ENCODE results near the gene CCR7.
A peak's percentile ranks its signal among the peaks of the same experiment; 100 is the strongest.

Gene CCR7, protein sequence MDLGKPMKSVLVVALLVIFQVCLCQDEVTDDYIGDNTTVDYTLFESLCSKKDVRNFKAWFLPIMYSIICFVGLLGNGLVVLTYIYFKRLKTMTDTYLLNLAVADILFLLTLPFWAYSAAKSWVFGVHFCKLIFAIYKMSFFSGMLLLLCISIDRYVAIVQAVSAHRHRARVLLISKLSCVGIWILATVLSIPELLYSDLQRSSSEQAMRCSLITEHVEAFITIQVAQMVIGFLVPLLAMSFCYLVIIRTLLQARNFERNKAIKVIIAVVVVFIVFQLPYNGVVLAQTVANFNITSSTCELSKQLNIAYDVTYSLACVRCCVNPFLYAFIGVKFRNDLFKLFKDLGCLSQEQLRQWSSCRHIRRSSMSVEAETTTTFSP
- 264 reads per million, percentile 94 among the genes with 10 or more reads in this experiment for total RNA-seq

DNA sequence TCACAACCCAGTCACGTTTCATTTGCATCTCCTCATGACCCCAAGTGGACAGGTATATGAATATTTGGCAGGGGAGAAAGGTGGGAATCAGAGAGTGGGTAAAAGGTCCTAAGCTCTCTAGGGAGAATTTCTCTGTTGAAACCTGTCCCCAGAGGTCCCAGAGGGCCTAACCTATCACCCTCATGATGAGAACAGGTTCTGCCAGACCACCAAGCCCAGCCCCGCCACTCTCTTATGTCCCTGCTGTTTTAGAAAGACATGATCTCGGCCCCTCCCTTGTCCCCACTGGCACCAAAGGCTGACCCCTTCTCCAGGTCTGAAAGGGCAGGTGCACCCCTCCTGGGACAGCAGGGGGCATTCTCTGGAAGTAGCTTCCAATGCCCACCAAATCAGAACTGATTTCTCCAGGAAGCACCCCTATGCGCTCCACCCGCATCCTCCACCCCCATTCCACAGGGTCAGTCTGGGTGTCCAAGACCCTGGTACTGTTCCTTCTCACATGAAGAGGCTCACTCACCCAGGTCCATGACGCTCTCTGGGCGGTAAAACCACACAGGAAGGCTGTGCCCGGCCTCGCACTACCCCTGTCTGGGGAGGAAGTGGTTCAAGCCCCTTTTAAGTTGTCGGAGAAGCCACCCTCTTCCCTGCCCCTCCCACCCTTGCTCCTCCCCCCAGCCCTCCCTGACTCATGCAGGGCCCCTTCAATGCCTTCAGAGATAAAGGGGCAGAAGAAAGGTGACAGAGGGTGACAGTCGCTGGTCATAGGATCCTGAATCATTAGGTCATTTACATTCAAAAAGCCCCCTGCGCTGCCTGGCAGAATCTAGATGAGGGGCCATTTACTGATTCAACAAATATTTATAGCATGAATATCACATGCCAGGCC is at the start of gene CCR7:
Gene CCR7 (minus strand): TSS at position 590 of the 886 bp plus-strand sequence. CDS start 63 bp downstream, at position 527.
- DNase-seq = peak; percentile 85

DNA sequence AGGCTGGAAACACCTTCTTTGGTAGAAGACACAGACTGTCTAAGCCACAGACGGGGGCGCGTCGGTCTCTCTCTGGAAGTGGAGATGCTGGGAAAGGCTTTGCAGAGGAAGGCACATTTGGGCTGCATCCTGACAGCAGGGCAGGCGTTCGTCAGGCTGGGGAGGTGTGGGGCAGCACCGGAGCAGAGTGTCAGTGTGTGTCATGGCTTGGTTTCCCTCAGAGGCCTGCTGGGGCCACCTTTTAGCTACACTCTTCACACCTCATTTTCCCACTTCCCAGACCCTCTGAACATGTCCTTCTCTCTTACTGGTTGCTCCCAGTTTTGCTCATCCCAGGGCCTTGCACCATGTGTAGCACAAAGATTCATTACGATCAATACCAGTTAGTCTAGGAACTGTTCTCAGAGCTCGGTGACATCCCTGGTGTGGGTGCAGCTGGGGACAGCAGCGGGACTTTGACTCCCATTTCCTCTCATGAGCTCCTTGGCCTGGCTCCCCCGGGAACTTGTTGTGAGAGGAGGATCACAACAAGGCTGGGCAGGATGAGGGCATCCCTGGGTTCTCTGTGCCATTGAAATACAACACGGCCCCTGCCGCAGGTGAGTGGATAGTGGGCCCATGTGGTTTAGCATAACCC is 49.3 kb upstream of the CCR7 start:
- no peak for DNase-seq

DNA sequence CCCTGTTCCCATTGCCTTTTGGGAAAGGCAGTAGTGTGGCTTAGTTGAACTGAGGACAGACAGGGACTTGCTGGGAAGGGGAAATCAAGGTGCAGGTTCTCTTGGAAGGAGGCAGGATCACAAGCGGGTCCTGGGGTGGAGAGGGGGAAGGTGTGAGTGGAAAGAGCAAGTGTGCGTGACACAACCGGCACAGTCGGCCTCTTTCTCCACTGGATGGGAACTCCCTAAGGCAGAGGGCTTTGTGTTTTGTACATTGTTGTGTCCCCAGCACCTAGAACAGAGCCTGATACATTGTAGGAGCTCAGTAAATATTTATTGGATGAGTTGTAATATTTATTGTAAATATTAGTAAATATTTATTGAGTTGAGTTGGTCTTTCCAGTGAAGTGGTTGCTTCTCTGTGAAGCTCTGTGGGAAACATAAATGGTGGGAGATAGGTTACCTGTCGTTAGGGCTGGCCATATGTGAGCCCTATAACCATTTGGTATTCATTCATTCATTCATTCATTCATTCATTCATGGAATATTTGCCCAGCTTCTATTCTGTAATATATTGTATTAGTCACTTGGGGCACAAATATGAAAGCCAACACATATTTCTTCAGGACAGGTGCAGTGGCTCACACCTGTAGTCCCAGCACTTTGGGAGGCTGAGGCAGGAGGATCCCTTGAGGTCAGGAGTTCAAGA is 48.3 kb upstream of the CCR7 start:
- no peak for DNase-seq

DNA sequence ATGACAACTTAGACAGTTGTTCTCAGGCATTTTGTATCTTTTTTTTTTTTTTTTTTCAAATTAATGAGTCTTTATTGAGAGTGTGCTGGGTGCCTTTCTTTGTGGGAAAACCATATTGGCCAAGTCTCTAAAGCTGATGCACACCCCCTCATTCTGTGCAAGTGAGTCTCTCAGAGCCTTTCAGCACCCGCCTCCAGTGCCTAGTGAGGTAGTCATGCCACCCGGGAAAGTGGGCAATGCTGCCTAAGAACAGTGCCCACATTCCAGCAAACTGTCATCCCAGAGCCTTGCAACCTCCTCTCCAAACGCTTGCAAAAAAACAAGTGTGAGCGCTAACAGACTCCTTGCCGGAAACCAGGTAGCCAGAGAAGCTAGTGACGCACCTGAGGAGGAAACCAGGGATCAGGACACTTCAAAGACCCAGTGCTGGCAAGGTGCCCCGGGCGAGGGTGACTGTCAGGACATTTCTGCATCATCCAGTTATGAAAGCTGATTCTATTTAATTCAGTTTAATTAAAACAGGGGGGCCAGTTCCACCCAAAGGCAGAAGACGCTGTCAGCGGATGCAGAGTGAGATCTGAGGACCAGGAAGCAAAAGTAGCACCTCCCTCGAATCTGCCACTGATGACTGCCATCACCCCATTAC is 47.5 kb upstream of the CCR7 start:
- DNase-seq = peak; percentile 86

DNA sequence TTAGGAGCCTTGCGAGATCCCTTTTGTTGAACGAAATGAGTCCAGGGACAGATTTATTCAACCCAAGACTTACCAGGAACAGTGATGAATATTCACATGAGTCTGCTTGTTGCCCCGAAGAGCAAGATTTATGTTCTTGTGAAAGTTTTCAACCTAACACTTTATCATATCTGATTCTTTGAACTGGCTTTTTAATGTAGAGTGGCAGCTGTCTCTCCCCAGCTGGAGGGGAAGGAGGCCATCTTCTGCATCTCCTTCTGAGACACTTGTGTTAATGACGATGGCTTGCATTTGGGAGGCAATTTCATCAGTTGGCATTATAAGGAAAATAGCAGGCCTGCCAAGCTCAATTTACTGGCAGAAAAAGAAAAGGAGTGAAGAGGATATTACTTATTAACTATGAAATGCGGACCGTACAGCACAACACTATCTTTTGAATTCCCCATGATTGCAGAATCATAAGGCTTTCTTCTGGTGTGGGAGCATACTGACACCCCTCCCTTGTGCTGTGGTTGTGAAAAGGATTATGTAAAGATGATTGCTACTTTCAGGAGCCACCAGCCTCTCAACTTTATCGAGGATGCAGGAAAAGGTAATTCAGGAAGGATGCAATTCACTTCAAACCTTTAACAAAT is 46.7 kb upstream of the CCR7 start:
- no peak for DNase-seq

DNA sequence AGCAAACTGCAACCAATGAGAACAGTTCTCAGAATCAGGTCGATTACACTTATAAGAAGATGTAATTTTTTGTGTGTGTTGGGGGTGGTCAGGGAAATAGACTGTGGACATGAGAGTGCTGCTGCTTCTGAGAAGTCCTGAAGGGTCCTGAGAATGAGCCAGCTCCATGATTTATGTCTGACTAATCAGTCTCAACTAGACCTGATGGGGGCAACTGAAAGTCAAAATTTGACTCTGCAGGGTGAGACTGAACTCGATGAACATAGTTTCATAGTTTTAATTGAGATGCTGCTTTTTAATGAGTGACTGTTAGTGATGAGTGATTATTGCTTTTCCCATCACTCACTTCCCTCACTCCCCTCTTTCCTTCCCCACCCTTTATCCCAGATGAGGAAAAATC is 45.1 kb upstream of the CCR7 start:
- DNase-seq = no peak

DNA sequence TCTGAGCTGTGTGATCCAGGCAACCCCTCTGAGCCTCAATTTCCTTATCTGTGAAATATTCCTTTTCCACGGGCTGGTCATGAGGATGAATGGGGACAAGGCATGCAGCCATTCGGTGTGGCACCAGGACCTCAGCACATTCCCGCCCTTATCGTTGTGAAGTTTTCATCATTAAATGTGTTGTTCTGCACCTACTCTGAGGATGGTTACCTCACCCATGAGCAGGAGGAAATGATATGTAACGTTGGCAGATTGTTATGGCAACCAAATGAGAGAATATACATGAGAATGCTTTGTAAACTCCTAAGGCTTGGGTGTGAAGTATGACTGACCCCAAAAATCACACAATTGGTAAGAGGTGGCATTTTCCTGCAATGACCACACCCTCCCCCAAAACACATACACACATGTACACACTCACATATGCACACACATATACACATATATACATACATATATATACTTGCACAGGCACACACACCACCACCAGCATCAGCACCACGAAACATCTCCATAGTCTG is 42.8 kb upstream of the CCR7 start:
- DNase-seq = peak; percentile 44

DNA sequence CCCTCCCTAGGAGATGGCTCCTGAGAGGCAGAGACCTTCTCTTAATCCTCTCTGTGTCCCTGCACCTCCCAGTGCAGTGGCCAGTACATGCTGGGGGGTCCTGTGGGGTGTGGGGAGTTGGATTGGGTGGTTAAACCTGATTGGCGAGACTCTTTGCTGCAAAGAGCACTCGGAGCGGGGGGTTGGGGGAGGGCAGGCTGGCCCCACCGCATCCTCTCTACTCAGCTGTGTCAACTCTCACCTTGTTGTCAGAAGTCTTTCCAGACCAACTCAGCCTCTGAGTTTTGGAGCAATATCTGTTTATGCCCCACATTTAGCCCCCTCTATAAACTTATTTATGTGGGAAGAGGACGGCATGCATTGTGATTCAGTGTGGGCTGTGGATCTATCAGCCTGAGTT is 42.4 kb upstream of the CCR7 start:
- DNase-seq = peak; percentile 51

DNA sequence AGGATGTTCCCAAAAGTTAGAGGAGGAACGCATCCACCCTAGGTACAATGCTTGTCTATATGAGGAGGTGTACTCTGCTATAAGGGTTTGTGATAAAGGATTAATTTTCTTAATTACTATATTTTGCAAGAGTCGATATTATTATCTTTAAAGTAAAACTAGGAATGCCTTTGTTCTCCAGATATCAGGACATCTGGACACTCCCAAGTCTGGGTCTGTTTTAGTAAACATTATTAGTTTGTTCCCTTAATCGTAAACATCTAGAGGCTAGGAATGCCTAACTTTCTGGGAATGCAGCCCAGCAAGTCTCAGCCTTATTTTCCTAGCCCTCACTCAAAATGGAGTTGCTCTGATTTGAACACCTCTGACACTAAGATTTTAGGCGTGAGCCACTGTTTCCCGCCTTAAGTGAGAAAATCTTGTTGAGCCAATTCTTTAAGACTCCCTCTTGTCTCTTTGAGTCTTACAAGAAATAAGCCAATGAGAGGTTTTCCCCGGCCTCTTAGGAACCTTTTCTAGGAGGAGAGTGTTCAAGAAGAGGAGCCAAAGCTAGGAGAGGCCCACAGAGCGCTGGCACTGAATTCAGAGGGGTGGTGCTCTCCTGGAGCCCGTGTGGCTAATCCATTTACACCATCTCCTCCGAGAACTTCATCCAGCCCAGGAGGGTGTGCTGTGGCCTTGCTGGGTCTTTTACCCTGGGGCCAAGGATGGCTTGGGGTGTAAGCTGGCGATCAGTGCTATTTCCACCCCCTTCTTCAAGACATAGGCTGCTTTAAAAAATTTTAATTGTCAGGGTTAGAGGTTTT is 41.5 kb upstream of the CCR7 start:
- no peak for DNase-seq

DNA sequence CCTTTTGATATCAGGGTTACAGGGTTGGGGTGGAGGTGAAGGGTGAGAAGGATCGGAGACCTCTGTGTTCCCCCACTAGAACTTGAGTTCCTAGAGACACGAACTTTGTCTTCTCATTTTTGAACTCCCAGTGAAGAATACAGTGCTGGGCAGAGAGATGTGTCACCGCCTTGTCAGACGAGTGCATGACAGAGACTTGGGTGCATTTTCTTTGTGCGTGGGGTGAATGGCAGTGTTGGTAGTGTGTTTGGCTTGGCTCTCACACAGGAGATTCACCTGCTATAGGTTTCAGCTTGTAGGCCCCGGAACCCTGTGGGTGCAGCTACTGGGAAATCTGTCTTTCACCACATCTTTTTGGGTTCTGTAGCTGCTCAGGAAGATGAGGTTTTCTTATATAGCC is 40.0 kb upstream of the CCR7 start:
- peak; percentile 57 for DNase-seq

DNA sequence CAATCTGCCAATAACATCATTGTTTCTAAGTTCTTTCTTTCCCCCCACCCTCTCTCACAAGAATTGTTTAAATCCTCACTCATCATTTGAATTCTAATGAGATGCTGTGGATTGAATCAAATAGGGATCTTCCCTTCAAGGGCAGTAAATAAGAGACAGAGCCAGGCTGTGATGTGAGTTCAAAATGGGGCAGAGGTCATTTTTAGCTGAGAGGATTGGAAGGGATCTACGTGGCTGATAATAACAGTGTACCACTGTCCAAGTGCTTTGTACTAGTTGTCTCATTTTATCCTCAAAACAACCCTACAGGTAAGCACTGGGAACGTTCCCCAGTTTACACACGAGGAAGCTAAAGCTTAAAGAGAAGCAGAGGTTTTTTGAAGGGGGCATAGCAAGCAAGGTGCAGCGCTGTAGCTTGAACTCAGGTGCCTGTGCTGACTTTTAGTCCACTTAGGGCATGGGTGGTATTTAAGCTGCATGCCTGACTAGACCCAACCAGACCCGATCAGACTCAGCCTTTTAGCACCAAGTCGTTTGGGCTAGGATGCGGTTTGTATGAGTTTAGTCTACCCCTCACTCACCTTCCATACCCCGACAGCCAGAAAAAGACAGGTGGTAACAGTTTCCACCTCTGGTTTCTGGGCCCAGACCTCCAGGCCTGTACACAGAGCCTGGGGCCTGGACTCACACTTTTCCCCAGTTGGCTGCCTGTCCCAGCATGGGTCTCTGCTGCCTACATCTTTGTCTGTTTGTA is 39.2 kb upstream of the CCR7 start:
- DNase-seq = no peak

DNA sequence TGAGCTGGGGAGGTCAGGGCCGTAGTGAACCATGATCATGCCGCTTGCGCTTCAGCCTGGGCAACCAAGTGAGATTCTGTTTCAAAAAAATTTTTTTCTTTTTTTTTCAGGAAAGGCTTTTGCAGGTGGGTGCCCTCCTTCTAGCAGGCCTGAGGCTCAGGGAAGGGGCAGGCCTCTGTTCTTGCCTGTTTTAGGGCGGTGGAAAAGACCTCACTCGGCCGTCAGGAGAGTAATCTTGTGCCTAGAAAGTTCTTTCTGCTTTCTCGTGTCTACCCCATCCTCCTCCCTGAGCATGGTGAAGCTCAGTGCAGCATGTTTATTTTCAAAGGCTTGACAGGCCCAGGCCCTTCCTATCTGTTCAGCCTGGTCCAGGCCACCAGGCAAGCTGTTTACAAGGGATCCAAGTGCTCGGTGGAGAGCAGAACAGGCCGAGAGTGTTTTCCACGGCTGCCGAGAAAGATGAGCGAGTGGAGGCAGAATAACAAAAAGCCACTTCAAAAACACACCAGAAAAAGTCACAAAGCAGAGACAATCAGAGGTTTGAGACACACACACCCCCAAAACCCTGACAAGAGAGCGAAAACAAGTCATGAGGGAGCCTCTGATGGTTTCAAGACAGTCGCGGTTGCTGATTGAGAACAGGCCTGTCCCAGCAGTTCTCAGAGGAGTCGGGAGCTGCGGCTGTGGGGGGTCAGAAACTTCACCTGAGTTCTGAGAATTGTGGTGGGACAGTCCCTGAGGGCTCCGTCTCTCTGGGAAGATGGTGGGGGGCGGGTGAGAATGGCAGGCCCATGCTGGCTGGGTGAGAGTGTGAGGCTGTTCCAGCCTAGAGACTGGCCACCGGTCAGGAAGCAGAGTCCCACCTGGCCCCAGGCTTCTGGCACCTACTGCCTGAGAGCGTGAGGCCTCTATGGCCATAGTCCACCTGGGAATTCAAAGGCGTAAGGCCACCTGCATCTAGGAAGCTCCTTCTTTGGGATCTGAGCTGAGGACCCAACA is 37.5 kb upstream of the CCR7 start:
- DNase-seq = peak; percentile 68

DNA sequence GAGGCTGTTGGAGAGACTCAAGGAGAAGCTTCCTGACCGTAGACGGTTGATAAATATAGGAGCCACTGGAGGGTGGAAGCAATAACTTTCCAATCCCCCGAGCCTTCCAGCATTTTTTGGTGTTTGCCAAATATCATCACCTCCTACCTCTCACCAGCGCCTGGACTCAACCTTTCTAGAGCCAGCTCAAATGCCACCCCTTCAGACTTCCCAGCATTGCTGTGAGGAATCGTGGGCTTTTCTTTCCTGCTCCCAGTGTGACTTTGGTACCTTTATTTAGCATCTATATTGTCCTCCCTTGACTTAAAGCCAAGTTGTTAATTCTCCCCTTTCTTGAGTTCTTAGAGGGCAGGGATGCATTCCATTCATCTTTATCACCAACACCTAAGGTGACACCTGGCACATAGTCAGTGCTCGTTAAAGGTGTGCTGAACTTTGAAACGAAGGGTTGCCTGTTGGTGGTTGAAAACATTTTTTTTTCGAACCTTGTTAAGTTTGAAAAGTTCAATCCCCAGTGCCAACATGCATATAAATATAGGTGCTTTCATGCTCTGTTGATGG is 35.3 kb upstream of the CCR7 start:
- DNase-seq = no peak

DNA sequence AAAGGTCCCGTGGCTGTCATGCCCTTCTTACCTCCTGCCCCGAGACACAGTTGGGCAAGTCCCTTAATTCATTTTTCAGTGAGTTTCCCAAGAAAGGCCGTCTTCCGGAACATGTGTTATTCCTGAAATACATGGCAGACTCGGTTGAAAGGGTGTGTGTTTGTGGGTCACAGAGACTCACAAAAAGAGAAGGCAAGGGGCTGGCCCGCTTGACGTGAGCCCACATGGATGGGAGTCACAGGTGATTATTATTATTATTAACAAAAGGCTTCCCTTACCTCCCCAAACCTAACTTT is 34.1 kb upstream of the CCR7 start:
- DNase-seq = no peak

DNA sequence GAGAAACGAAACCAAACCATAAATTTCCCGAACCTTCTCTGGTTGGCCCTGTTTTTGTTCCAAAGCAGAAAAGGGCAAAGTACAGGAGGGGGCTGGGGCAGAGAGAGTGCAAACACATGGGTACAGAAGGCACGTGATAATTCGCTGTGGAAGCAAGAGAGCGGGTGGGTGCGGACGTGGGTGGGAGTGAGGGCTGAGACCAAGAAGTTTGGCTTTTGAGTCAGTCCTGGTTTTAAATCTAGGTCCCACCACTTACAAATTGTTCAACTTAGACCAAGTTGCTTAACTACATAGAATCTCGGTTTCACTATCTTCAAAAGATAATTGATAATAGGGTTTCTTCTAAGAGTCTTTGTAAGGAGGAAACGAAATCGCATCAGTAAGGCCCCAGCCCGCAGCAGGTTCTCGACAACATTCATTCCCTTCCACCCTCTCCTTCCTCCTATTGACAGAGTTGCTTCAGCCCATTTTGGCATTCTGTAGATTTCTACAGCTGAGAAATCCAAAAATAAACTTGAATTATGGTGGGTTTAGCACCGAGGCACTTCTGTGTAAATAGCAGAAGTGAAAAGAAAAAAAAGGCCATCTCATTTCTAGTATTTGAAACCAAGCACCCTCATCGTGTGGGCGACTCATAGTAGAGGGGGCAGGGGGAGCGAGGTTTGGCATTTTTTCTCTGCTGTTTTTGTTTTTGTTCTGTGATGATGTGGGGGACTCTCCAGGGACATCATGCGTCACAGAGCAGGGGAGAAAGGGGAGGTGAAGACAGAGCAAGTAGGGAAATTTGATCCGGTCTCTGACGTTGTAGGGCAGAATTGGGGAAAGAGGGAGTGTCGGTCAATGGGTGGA is 33.6 kb upstream of the CCR7 start:
- DNase-seq = peak; percentile 70

DNA sequence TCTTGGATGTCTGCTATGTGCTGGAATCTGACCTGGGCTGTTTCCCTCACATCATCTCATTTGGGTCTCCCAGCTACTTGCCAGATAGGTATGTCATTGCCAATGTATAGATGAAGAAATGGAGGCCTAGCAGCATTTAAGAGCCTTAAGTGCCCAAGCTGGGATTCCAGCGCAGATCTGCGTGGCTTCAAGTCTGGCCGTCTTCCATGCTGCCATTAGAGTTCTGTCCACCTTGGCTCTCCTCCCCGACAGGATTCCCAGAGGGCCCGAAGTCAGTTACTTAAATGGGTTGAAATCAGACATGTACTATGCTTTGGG is 33.0 kb upstream of the CCR7 start:
- DNase-seq = no peak

DNA sequence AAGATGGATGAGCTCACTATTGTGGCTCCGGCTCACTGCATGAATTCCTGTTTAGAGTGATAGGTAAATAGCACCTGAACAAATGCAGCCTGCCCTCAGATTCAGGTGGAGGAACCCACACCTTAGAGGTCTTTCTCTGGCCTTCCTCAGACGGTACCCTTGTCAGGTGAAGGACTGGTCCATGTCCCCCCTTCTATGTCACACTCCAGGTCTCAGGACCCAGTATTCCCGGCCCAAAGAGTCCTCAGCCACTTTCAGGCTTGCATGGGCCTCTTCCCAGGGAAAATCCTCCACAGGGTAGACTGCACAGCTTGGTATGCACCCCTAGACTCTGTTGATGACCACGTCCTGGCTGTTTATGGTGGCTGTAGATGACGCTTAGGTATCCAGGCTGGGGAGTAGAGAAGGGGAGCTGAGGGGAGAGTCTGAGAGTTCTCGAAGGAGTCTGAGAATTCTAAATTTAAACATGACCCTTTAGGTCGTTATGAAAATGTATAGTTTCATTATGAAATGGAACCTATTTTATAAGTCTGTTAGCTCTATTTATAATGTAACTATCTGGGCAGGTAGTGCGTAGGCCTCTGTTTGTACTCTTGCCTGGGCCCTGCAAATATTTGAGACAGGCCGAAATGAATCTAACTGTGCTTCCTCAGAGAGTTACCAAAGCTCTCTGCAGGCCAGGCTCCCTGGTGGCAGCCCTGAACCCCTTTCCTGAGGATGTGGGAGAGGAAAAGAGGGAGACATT is 32.5 kb upstream of the CCR7 start:
- DNase-seq = no peak

All from effector CD4-positive, alpha-beta T cell (primary cell).